ENCODE data around the gene APOM. TPM values are rescaled to one million over a fixed set of nuclear protein-coding genes. Genes with fewer than 3 reads are reported as not detected.
A peak's percentile ranks its signal among the peaks of the same experiment; 100 is the strongest.

APOM gene
- total RNA-seq (2014; rRNA removed; shearing (Covaris generic)): 0.91 and 1.1 TPM in 2 replicates

DNA sequence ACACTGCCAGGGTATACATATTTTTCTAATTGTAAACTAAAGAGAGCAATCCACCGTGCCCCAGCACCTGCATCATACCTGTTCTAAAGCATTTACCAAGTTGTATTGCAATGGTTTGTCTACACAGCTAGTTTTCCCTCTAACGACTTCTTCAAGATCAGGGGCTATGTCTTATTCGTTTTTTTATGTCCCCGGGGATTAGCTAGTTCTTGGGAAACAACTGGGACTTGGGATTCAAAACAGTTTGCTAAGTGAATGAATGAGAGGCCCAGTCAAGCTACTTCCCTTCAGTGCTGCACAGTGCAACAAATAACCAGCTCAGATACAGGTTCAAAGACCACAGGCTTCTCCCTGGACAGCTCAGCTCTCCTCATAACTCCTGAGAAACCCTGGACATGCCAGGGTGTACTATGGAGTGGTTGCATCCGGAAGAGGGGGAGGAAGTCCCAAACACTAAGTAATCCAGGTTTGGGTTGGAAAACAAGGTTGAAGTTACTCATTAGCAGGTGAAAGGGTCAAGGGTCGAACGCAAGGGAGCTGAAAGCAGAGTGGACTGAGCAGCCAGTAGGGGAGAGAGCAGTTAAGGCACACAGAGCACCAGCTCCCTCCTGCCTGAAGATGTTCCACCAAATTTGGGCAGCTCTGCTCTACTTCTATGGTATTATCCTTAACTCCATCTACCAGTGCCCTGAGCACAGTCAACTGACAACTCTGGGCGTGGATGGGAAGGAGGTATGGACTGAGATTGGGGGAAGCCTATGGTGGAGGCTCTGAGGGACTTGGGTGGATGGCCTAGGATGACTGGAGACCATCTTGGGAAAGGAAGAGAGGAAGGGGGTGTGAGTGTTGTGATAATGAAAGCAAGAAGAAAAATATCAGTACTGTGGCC, at the start of gene APOM:
Gene APOM (plus strand): TSS at position 546 of the 889 bp plus-strand sequence. CDS start 73 bp downstream, at position 619.
- no peak for DNase-seq (ENCODE audit: low spot score)

- DNase-seq (ENCODE audit: low spot score): no peak
These were observed 48.4 kb upstream of the APOM start for GRCh38 chr6:31607317-31607716.

GRCh38 chr6:31609519-31610406, 45.9 kb upstream of the APOM start:
- DNase-seq (ENCODE audit: low spot score): no peak

DNA sequence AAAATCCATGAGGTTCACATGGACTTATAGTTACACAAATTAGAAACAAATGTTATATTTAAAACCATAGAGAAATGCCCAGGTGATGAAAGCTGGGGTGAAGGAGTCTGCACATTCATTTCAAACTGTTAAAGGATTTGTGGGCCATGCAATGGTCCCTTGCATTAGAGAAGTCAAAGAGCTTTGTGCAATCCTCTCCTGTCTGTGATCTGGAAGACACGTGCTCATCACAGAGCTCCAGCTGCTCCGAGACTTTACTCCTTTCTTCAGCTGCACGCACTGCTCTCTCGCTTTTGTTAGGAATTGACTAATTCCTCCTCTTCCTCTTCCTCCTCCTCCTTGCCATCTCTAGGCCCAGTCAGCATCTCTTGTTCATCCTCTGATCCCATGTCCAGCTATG, 44.7 kb upstream of the APOM start:
- no peak for DNase-seq (ENCODE audit: low spot score)

- no peak for DNase-seq (ENCODE audit: low spot score)
These were observed 41.5 kb upstream of the APOM start for GRCh38 chr6:31614075-31614619.

DNA sequence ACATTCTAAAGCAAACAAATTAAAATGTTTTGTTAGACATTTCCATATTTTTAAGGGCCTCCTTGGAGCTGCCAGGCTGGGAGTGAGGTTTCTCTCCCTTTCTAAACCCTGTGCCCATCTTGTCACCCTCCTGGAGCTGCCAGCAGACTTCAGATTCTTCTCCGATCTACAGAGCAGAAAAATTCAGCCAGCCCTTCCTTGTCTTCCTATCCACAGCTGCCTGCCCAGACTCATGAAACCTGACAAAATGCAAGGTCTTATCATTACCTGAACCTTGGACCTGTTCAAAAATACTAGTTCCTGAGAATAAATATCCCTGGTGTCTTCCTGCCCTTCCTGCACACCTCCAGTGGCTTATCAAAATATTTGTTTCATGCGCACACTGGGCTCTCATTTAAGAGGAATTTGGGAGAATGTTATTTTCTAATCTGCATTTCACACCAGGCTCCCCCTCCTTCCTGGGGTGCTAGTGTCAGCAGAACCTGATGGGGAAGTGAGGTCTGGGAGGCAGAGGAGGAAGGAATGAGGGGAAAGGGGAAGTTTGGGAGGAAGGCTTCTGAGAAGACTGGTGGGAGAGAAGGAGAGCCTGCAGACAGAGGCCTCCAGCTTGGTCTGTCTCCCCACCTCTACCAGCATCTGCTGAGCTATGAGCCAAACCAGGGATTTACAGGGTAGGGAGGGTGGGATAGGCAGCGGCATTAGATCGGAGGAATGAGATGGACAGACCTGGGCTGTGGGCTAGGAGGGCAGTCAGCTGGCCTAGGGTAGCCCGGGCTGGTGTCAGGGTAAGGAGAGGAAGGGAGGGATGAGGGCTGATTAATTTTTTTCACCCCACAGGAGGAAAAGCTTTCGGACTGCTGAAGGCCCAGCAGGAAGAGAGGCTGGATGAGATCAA, 40.8 kb upstream of the APOM start, which contains the start of gene AIF1:
Gene AIF1 (plus strand): TSS at position 551 of the 895 bp plus-strand sequence. CDS start 96 bp downstream, at position 647.
- DNase-seq (ENCODE audit: low spot score): no peak

GRCh38 chr6:31615748-31616147, 39.9 kb upstream of the APOM start:
- DNase-seq (ENCODE audit: low spot score): no peak

- no peak for DNase-seq (ENCODE audit: low spot score)
These were observed 38.7 kb upstream of the APOM start for GRCh38 chr6:31617010-31617409.

GRCh38 chr6:31619805-31620585, 35.7 kb upstream of the APOM start:
- DNase-seq (ENCODE audit: low spot score): peak; percentile 99

DNA sequence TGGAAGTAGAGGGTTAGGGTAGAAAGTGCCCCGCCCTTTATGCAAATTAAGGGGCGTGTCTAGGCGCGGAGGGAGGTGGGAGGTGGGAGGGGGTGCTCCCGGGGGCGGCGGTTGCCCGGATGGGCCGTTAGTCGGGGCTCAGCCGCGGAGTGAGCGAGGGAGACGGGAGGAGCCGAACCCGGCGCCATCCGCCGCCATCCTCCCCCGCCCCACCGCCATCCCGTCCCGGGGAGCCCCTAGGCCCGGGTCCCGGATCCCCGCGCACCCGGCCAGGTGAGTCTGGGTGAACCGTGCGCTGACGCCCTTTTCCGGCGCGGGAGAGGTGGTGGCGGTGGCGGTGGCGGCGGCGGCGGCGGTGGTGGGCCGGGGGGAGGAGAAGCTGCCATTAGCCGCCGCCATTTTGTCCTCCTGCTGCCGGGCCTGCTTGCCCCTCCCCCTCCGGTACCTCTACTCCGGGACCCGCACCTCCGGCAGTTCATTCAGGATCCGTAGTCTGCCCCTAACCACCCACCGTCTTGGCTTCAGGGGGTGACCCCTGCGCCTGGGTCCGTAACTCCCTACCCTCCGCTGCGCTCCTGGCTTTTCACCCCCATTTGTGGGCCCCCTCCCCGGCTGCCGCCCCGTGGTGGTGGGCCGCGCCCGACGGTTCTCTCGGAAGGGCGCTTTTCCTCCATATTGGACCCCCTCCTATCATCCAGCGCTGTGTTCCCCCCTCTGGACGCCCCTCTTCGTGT, 34.9 kb upstream of the APOM start, which contains the start of gene PRRC2A:
Gene PRRC2A (plus strand): TSS at position 130 of the 734 bp plus-strand sequence. CDS start 2,075 bp downstream, outside the sequence.
- DNase-seq (ENCODE audit: low spot score): peak; percentile 66

GRCh38 chr6:31621320-31621939, 34.3 kb upstream of the APOM start:
- no peak for DNase-seq (ENCODE audit: low spot score)

DNA sequence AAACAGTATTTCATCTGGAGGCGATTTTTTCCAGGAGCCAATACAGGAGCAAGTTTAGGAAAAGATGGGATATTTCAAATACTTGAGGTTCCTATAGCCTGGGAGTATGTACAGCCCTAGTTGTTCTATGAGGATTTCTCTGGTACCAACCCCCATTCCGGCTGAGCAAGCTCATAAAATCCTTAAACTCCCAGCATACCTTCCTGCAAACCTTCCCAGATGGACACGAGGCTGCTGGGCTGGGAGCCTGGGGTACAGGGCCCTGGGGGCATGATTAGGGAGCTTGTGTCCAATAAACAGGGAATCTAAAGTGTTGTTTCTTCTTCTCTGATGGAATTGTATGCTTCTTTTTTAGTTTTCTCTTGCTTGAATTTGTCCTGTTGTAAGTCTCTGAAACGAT, 33.7 kb upstream of the APOM start:
- no peak for DNase-seq (ENCODE audit: low spot score)

- DNase-seq (ENCODE audit: low spot score): no peak
These were observed 33.0 kb upstream of the APOM start for GRCh38 chr6:31622684-31623091.

GRCh38 chr6:31624070-31624469, 31.6 kb upstream of the APOM start:
- DNase-seq (ENCODE audit: low spot score): no peak

GRCh38 chr6:31626952-31627351, 28.7 kb upstream of the APOM start:
- no peak for DNase-seq (ENCODE audit: low spot score)

DNA sequence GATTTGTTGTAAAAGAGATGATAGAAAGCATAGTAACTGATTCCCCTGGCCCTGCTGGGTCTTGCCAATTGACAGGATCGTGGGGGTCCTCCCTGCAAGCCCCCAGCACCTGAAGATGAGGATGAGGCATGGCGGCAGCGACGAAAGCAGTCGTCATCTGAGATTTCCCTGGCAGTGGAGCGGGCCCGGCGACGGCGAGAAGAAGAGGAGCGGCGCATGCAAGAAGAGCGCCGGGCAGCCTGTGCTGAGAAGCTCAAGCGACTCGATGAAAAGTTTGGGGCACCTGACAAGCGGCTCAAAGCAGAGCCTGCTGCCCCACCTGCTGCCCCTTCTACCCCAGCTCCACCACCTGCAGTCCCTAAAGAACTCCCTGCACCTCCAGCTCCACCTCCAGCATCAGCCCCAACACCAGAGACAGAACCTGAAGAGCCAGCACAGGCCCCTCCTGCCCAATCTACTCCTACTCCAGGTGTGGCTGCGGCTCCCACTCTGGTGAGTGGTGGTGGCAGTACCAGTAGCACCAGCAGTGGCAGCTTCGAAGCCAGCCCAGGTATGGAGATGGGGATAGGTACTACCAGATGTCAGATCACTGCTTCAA, 27.9 kb upstream of the APOM start:
- DNase-seq (ENCODE audit: low spot score): no peak

DNA sequence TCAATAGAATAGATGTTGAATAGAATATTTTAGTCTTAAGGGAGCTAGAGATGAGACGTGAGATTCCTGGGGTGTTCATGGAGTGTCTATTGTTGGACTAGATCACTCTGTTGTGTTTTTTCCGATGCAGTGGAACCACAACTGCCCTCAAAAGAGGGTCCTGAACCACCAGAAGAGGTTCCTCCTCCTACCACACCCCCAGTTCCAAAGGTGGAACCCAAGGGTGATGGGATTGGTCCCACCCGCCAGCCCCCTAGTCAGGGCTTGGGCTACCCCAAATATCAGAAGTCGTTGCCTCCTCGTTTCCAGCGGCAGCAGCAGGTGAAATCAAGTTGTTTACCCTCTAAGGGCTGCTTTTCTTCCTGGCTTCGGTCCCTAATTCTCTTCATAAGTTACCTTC, 26.7 kb upstream of the APOM start:
- DNase-seq (ENCODE audit: low spot score): no peak

GRCh38 chr6:31630177-31630934, 25.3 kb upstream of the APOM start:
- no peak for DNase-seq (ENCODE audit: low spot score)

Measured in H4 (cell line).